ENCODE measurements around the gene PGM3.

- no peak for TF ChIP-seq CTCF (IDR thresholded peaks at IDR 0.05)
- no peak for TF ChIP-seq MAX (IDR thresholded peaks at IDR 0.05; ENCODE audit: low read depth)
- no peak for TF ChIP-seq POLR2AphosphoS5 (IDR thresholded peaks at IDR 0.05; ENCODE audit: low read depth, low read length)
- no peak for TF ChIP-seq GABPA (IDR thresholded peaks at IDR 0.05; ENCODE audit: low read depth)
- no peak for TF ChIP-seq RAD21 (IDR thresholded peaks at IDR 0.05; ENCODE audit: low read length)
- no peak for TF ChIP-seq EP300 (IDR thresholded peaks at IDR 0.05; ENCODE audit: borderline replicate concordance in 1 of 2, low read depth in 1 of 2, low read length in 1 of 2)
- TF ChIP-seq SMC3 (IDR thresholded peaks at IDR 0.05; ENCODE audit: low read depth, low read length), result no peak
- TF ChIP-seq TEAD4 (IDR thresholded peaks at IDR 0.05; ENCODE audit: borderline replicate concordance, insufficient read depth), result no peak
- no peak for TF ChIP-seq MXI1 (IDR thresholded peaks at IDR 0.05; ENCODE audit: low read depth, low read length)
- TF ChIP-seq EZH2phosphoT487 (IDR thresholded peaks at IDR 0.05; ENCODE audit: borderline replicate concordance, low read depth), result no peak
- no peak for TF ChIP-seq SIN3A (IDR thresholded peaks at IDR 0.05; ENCODE audit: borderline replicate concordance, low read depth, low read length)
- TF ChIP-seq RXRA (IDR thresholded peaks at IDR 0.05; ENCODE audit: borderline replicate concordance, low read depth), result no peak
- TF ChIP-seq YY1 (IDR thresholded peaks at IDR 0.05; ENCODE audit: low read depth), result no peak
- TF ChIP-seq ZBTB33 (IDR thresholded peaks at IDR 0.05; ENCODE audit: borderline replicate concordance, low read depth), result no peak
Observed at GRCh38 chr6:83226517-83226916, 33.5 kb upstream of the PGM3 start.
